NCI-H2196 treated with DMSO at 0.1 percent for 48 hours (cell line): ENCODE results near the gene ZNF438.
"Not testable (repeated sequence)": the region's sequence is repeated elsewhere in the genome, so short reads cannot be mapped to it uniquely, and the experiment has no call there.

Source experiments
- DNase-seq: peaks from one replicate; lab custom pipeline; 2025; ENCODE audit not compliant: unreplicated experiment; lab: John Stamatoyannopoulos, UW

ZNF438 gene

DNA sequence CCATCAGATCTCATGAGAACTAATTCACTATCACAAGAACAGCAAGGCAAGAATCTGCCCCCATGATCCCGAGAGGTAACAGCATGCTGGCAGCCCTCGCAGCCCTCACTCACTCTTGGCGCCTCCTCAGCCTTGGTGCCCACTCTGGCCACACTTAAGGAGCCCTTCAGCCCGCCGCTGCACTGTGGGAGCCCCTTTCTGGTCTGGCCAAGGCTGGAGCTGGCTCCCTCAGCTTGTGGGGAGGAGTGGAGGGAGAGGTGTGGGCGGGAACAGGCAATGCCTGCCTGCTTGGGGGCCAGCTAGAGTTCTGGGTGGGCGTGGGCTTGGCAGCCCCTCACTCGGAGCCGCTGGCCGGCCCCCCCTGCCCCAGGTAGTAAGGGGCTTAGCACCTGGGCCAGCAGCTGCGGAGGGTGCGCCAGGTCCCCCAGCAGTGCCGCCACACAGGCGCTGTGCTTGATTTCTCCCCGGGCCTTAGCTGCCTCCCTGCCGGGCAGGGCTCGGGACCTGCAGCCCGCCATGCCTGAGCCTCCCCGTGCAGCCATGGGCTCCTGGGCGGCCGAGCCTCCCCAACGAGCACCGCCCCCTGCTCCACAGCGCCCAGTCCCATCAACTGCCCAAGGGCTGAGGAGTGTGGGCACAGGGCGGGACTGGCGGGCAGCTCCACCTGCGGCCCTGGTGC lies 24.0 kb upstream of the ZNF438 start:
- DNase-seq: no peak

GRCh38 chr10:31051703-31052102 lies 20.0 kb upstream of the ZNF438 start:
- DNase-seq: no peak

- DNase-seq: no peak
Observed at GRCh38 chr10:31042670-31043069, 11.0 kb upstream of the ZNF438 start.

DNA sequence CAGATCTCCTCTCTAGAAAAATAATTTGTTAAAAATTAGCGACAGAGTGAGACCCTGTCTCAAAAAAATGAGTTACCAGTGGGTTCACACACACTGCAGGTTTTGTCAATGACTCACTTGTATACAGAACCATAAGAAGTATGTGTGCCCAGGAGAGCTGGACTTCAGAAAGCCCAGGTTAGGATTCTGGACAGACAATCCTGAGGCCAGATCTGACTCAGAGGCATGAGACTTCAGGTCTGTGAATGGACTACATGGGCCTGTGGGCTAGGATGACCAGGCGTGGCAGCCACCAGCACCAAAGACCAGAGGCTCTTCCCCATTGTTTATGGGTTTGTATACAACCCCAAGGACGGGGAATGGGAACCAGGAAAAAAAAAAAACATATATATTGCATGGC lies 9.3 kb upstream of the ZNF438 start:
- DNase-seq: no peak

DNA sequence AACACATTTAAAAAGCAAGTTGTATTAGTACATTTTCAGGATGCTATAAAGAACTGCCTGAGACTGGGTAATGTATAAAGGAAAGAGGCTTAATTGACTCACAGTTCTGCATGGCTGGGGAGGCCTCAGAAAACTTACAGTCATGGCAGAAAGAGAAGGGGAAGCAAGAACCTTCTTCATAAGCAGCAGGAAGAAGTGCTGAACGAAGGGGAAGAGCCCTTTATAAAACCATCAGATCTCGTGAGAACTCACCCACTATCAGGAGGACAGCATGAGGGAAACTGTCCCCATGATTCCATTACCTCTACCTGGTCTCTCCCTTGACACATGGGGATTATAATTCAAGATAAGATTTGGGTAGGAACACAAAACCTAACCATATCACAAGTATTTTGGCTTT lies 7.3 kb upstream of the ZNF438 start:
- not testable (repeated sequence) for DNase-seq

GRCh38 chr10:31037749-31038148 lies 6.1 kb upstream of the ZNF438 start:
- no peak for DNase-seq

DNA sequence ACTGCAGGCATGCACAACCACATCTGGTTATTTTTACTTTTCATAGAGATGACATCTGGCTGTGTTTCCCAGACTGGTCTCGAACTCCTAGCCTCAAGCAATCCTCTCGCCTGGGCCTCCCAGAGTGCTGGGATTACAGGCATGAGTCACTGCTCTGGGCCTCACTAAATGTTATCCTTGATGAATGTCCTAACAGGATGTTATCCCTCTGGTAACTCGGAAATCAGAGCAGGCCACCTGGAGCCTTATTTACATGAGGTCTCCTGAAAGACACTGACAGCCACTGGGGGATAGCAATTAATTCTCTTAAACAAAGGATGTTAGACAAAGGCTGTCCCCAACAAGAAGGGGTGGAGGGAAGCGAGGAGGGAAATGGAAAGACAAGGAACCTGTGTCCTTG lies 4.5 kb upstream of the ZNF438 start:
- DNase-seq: no peak

GRCh38 chr10:31035266-31035798 lies 3.7 kb upstream of the ZNF438 start:
- DNase-seq: no peak

DNA sequence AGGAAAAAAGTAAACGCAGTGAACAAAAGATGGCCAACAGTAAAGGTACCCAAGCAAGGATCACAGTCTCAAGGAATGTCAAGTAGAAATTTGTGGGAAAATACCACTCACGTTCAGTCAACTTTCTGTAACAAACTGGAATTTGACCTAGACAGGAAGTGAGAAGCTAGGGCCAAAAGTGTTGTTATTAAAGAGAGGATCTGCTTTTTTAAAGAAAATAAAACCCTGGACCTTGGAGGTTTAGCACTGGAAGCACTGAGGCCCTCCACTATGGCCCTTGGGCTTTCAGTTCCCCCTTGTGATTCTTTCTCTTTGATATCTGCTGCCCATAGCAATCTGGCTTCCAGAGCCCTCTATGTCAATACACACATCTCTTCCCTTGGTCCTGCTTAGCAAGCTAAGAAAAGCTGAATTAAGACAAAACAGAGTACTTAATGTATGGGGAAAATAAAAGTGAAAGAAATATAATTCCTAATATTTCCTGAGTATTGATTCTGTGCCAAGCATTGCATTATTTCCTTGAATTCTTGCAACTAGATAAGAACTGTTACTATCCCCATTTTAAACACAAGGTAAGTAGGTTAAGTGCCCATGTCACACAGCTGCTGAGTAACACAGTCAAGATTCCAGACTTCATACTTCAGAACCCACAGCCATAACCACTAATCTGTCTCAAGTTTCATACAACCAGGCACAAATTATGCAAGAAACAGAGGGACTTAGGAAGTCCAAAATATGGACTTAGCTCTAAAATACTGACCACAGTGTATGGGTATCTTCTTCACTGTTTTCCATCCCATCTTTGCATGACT lies 2.6 kb upstream of the ZNF438 start:
- no peak for DNase-seq

GRCh38 chr10:31033147-31033546 lies 1.5 kb upstream of the ZNF438 start:
- DNase-seq: no peak

DNA sequence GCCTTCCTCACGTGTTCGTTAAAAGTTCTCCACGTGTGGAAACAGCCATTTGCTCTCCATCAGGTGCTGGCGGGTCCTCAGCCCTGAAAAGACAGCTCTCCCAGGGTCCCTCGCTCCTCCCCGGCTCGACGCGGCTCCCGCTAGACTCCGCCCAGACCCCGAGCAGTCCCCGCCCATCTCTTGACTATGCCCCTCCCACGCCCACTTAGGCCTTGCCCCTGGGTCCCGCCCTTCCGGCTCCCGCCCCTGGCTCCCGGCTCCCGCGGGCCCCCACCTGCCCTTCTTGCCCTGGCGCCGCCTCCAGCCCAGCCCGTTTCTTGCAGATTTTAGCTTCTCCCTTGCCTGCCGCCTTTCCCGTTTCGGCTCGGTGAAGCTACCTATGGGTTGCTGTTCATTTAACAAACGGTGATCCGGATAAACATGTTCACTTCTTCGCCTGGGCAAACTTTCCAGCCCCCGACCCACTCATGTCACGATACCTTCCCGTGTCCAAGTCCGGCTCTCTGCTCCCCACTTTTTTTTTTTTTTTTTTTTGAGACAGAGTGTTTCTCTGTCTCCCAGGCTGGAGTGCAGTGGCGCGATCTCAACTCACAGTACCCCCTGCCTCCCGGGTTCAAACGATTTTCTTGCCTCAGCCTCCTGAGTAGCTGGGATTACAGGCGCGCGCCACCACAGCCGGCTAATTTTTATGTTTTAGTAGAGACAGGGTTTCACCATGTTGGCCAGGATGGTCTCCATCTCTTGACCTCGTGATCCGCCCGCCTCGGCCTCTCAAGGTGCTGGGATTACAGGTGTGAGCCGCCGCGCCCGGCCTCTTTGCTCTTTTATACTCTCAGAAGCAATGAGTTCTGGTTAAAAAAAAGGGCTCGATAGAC lies 830 bp upstream of the ZNF438 start:
- peak; percentile 81 for DNase-seq

DNA sequence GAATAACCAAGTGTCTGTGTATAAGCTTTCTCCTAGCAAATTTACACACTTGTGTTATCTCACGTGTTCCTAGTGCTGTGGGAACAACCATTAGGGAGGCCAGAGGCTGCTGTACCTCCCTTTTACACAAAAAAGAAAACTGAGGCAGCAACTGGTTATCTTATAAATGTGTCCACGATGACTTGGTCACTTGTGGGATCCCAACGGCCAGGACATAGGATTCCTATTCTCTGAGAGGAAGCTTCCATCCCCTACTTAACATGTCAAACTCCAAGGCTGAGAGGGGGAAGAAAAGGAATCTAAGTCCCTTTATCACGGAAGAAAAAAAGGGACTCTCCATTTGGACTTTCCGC lies 484 bp downstream of the ZNF438 start:
- no peak for DNase-seq

DNA sequence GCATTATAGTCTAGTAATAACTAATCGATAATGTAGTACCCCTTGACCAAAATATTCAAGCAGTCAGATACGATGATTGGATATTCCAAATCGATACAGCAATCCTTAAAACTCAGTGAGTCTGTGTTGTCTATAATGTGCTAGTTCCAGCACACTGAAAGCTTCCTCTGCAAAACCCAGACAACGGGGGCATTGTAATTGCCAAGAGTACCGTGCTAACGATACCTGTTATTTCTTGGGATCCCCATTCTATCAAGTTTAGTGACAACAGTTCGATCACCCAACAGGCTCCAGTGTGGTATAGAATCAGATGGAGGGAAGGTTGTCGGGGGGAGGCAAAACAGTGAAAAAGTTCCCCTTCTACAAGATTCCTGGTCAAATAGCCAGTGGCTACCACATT lies 865 bp downstream of the ZNF438 start:
- no peak for DNase-seq

DNA sequence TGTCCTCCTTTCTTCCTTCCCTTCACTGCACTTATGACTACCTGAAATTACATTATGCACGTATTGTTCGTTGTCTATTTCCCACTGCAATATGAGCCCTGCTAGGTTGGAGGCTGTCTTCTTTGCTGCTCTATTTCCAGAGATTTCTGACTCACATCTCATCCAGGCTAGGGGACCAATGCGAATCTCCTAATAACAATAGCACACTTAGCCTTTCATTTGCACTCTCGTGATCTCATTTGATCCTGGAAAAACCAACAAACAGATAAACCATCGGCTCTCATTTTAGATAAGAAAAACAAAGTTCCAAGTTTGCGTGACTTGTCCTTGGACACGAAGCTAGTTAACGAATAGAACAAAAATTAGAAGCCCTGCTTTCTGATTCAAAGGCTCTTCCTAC lies 1.4 kb downstream of the ZNF438 start:
- no peak for DNase-seq

DNA sequence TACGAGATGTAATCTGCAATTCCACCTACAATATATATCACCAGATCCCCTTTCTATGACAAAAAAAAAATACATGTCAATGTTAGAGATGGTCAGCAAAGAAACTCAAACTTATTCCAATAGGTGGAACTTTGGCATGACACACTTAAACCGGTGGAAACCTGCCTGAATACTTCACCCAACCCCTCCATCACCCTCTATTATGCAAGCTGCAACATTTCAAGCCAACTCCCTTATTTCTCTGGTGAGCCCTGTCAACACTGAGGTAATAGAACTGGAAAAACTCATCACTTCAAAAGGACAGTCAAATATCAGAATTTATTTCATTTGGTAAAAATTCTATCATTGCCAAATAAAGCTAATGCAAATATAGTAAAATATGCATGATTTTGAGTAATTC lies 3.6 kb downstream of the ZNF438 start:
- DNase-seq: no peak

GRCh38 chr10:31026279-31026678 lies 5.4 kb downstream of the ZNF438 start:
- DNase-seq: not testable (repeated sequence)

DNA sequence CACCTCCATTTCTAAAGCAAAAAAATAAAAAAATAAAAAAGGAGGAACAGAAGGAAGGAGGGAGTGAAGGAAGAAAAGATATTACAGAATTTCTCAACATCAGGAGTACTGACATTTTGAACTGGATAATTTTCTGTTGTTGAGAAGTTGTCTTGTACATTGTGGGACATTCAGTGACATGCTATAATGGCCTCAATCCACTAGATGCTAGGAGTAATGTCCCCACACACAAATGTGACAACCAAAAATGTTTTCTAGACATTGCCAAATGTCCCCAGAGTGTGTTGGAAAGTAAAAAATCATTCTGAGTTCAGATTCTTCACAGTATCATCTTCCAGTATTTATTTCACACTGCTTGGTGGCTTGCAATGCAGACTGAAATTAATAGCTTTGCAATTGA lies 6.5 kb downstream of the ZNF438 start:
- DNase-seq: no peak

GRCh38 chr10:31023558-31023957 lies 8.1 kb downstream of the ZNF438 start:
- DNase-seq: no peak

DNA sequence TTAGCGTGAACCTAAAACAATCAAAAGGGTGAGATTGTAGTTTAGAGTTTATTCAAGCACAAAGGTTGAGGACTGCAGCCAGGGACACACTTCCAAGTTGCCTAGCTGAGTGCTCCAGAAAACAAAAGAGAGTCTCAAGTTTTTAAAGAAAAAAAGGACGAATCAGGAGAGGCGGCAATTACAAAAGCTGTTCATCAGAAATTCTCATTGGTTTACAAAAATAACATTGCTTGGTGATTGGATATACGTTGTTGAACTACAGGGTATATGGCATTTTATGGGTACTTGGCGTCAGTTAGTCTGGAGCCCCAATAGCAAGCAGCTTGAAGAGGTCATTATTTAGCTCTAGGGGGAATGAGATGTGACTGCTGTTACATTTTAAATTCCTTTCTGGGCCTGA lies 11.5 kb downstream of the ZNF438 start:
- DNase-seq: no peak

GRCh38 chr10:31018962-31019361 lies 12.7 kb downstream of the ZNF438 start:
- no peak for DNase-seq

DNA sequence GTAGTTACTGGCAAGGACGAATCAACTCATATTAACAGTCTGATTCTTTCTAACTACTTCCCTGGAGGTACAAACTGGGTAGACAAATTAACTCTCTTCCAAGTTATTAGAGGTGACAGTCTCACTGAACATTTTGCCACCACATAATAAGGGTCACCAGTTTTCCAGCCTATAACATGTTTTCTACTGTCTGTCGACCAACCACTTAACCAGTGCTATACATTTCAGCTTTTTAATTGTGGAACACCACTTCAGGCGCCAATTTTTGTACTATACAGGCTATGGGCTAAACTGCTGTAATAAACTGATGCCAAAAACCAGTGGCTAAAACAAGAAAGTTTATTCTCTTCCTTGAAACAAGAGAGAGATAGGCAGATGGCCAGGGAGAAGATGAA lies 13.3 kb downstream of the ZNF438 start:
- DNase-seq: no peak
